Measurements from ENCODE around the gene LARP6.
"Not testable (repeated sequence)": the region's sequence is repeated elsewhere in the genome, so short reads cannot be mapped to it uniquely, and the experiment has no call there.

The LARP6 gene

DNA sequence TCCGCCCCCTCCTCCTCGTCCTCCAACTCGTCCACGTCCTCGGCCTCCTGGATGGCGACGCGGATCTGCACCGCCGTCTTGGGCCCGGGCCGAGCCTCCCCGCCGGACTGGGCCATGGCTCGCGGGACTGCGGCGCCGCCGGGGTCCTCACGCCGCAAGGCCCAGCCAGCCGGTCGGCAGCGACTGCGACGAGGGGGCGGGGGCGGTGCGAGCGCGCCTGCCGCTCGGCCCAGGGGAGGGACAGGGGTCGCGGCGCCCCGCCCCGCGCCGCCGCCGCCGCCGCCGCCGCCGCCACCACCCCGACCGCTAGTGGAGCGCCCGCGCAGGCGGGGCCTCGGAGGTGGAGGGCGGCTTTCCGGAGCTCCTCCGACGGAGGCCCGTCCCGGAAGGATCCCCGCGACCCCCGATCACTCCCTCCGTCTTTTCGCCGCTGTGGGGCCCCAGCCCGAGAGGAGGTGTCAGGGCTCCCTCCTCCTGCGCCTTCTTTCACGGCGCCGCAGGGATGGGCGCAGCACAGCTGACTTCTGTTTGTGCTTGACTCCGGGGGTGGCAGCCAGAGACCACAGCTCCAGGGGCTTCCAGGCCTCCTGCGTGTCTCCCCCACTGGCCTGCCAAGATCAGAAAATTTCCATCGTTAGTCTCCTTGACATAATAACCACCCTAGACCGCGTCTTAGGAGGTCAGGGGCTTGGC is at the start of gene LARP6:
Gene LARP6 (minus strand): TSS at position 185 of the 693 bp plus-strand sequence. CDS start 69 bp downstream, at position 116.
- in situ Hi-C loops (cut with HindIII; ENCODE audit: low sequenced_read_pairs) = no loop called here

DNA sequence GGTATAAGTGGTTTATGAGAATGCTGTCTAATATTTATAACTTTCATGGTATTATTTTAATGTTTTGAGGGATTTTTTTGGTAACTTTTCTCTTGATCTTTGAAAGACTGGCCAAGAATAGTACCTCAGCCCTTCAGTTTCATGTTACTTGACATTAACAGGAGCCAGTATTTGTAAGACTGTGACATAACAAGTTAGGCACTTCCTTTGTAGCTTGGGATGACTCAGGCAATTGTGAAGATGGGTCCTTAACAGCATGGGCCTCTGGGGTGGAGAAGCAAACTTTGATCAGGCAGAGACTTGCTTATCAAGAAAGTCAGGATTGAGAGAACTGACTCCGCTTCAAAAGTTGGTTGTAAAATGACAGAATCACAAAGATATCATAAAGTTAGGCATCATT is 48.1 kb upstream of the LARP6 start:
- in situ Hi-C loops (cut with HindIII; ENCODE audit: low sequenced_read_pairs) = no loop called here

DNA sequence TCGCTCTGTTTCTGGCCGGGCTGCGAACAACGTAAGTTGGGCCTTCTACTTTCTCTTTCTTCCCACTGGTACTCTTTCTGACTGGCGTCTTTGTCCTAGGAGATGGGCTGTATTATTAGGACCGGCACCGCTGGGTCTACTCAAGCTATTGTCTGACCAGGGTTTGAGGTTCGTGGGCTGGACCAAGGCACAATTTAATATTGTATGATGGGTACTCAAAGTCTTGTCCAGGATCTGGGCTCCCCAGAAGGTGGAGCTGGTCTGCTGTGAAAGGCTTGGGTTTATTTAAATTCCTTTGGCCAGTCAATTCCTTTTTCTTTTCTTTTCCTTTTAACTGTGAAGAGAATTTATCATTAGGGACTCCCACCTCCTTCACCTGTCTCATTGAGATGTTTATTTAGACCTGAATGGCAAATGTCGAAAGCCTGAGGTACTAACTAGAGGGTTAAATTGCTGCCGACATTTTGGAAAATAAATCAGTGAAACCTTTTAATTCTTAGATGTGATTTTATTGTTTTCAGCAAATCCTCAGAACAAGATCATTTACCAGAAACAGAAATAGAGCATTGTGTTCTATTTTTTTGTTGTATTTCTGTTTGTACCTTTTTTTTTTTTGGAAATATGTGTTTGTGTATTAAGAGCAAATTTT is 39.1 kb upstream of the LARP6 start:
- in situ Hi-C loops (cut with HindIII; ENCODE audit: low sequenced_read_pairs) = no loop called here

DNA sequence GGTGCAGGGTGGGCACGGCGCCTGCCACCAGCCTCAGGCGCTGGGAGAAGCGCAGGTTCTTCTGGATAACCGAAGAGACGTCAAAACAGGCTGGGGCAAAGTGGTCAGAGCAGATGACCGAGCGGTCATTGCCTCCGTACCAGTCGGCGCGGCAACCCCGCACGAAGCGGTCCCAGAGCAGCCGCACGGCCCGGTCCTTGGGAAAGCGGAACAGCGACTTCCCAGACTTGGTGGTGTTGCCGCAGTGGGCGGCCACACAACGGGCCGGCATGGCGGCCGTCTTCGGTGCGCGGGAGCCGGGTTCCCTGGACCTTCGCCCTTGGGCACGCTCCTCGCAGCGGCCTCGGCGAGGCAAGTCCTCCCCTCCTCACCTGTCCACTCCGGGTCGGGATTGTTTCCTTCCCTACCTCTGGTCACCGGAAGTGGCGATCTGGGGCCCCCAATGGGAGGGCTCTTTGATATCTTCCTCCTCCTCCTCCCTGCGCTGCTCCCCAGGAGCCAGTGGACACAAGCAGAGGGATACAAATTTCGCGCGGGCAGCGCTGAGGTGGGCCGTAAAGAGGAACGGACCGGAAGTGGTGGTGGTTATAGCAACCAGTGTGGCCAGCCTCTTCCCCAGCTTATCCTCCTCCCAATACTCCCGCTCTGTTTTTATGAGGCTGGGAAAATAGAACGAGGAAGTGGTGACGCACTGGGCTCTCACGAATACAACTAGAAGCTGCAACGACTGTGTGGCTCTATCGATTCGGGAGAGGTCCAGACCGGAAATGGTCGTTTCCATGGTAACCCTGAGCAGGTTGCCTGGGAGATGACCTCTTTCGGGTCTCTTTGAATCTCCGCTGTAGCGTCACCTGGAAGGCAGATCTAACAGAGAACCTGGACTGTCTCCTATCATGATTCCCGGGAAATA is 38.3 kb upstream of the LARP6 start, which contains the start of the genes LRRC49 and THAP10:
Gene LRRC49 (plus strand): TSS at position 825 of the 910 bp plus-strand sequence. CDS start 69 bp downstream, at position 894.
Gene THAP10 (minus strand): TSS at position 432 of the 910 bp plus-strand sequence. CDS start 161 bp downstream, at position 271.
- in situ Hi-C loops (cut with HindIII; ENCODE audit: low sequenced_read_pairs) = no loop called here

DNA sequence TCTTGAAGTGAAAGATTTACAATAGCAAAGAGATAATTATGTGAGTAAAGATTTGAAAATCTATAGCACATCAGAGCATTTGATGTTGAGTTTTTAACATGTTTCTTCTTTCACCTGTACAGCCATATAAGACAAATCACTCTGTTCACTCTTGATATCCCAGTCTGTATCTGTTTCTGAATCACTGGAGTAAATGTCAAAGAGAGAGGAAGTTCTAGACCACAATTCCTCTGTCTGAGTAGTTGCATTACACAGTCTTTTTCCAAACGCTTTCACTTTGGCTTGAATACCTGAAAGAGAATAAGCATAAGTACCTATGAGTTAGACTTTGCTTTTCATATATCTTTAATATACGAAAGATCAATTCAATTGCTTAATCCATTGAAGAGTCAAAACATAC is 28.4 kb upstream of the LARP6 start:
- in situ Hi-C loops (cut with HindIII; ENCODE audit: low sequenced_read_pairs) = no loop called here

DNA sequence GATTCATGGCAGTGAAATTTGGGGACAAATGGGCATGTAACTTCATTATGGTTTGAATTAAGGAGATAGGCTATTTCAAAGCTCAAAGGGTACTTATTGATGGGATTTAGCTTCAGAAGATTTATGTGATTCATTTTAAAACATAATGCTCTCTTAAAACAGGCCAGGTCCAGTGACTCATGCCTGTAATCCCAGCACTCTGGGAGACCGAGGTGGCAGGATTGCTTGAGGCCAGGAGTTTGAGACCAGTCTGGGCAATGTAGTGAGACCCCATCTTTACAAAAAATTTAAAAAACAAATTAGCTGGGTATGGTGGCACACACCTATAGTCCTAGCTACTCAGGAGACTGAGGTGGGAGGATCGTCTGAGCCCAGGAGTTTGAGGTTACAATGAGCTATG is 26.8 kb upstream of the LARP6 start:
- in situ Hi-C loops (cut with HindIII; ENCODE audit: low sequenced_read_pairs) = no loop called here

DNA sequence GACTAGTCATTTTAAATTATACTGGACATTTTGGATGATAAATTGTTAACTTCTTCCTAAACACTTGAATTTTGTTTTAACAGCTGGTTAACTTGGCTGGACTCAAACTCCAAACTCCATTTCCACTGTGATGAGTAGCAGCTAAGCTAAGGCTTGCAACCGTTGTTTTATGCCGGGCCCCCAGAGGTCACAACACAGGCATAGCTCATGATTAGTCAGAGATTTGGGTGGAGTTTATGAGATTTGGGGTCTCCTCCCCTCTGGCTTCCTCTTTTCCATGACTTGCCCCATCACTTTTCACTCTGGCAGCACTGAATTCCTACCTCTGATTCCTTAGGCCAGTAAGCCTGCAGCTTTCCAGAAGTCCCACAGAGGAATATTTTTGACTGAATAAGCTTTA is 25.4 kb upstream of the LARP6 start:
- in situ Hi-C loops (cut with HindIII; ENCODE audit: low sequenced_read_pairs) = no loop called here

DNA sequence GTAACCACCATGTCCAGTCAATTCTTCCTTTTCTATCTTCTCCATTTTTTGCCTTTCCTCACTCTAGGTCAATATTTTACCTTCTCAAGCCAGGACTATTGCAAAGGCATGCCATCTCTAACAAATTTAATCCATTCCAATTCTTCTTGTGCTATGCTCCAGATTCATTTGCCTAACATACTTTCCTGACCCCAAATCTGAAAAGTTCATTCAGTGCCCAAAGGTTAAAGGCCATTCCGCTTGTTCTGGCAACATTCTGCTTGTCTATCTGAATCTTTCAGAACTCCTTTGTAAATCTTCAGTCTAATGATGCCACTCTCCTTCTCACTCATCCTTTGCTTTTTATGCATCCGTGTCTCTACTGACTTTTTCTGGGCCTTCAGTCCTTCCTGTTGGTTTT is 22.7 kb upstream of the LARP6 start:
- in situ Hi-C loops (cut with HindIII; ENCODE audit: low sequenced_read_pairs) = no loop called here

DNA sequence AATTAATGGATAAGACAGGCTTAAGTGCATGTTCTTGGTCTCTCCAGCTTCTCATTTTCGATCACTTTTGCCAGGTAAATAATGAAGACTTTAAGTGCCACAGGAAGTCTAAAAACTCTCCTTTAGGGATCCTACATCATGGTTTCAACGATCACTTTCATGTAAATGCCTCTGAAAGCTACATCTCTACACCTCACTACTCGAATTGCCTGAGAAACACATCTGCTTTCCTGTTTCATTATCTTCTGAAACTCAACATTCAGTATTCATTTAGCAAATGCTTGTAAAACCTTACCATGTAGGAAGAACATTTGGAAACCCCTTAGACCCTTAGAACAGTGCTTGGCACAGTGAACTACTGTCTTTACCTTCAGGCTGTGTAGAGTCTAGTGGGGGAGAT is 22.1 kb upstream of the LARP6 start:
- in situ Hi-C loops (cut with HindIII; ENCODE audit: low sequenced_read_pairs) = no loop called here

DNA sequence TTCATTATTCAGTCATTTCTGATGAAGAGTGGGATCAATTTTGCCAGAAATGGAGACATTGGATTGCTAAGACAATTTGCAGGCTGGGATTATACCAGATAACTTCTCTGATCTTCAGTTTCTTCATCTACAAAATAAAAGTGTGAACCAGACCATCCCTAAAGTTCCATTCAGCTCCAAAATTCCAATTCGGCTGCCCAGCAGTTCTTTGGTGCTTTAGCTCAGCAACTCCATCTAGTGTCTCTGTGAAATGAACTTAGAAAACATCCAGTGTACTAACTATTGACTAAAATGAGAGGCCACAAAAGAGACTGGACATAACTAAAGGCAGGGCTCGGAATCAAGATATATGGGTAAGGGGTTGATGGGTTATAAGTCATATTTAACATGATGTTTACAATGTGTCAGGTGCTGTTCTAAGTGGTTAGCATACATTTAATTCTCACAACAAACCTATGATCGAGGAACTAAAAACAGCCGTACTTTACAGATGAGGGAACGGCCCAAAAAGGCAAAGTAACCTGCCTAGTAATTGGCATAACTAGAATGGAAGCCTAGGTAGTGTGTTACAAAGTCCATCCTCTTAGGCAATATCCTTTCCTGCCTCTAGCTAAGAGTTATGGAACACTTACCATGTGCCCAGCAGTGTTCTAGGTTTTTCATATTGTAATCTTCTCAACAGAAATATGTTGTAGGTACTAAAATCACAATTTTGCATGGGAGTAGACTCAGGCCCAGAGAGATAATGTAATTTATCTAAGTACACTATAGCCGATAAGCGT is 21.2 kb upstream of the LARP6 start:
- in situ Hi-C loops (cut with HindIII; ENCODE audit: low sequenced_read_pairs) = no loop called here

DNA sequence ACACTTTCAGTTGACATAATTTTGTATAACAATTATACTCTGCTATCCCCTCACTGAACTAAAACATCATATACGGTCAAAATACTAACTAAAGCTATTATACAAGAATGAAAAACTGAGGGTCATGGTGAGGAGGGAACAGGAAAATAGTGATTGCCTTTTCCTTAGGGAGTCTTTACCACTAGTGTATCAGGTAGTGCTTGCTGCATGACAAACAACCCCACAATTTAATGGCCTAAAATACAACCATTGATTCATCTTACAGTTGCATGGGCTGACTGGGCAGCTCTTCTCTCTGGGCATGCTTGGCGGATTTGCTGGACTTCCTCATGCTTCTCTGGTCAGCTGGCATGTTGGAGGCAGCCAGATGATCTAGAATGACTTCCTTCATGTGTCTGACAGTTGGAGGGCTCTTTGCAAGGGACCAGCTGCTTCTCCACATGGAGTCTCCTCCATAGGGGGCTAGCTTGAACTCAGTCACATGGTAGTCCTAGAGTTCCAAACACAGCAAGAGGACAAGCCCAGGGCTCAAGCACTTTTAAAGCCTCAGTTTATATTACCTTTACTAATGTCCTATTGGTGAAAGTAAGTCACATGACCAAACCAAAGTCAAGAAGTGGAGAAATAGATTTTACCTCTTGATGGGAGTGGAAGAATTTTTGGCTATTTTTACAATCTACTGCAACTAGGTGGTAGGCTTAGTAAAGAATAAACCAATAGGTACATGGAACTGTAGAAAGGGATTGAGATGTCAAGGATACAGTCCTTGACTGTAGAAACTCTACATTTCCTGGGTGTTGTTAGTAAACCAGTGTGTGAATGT is 19.5 kb upstream of the LARP6 start:
- in situ Hi-C loops (cut with HindIII; ENCODE audit: low sequenced_read_pairs) = no loop called here

DNA sequence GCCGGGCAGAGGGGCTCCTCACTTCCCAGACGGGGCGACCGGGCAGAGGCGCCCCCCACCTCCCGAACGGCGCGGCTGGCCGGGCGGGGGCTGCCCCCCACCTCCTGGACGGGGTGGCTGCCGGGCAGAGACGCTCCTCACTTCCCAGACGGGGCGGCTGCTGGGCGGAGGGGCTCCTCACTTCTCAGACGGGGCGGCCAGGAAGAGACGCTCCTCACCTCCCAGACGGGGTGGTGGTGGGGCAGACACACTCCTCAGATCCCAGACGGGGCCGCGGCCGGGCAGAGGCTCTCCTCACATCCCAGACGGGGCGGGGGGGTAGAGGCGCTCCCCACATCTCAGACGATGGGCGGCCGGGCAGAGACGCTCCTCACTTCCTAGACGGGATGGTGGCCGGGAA is 17.5 kb upstream of the LARP6 start:
- in situ Hi-C loops (cut with HindIII; ENCODE audit: low sequenced_read_pairs) = not testable (repeated sequence)

DNA sequence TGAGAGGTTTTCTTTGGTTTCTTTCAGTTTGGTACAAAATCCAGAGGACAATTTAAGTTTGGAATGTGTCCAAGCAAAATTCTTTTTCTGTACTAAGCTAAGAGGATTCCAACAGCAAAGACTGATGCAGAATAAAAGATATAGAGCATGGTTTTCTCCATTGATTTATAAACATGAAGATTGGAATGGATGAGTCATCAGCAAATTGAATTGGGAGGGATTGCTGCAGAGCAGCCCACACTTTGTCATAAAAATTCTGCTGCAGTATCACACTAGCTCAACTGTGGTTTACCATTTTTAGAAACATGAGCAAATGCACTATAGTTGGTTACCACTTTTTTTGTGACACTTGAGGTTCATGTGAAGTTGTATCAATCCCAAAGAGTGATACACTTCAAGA is 16.1 kb upstream of the LARP6 start:
- in situ Hi-C loops (cut with HindIII; ENCODE audit: low sequenced_read_pairs) = no loop called here

DNA sequence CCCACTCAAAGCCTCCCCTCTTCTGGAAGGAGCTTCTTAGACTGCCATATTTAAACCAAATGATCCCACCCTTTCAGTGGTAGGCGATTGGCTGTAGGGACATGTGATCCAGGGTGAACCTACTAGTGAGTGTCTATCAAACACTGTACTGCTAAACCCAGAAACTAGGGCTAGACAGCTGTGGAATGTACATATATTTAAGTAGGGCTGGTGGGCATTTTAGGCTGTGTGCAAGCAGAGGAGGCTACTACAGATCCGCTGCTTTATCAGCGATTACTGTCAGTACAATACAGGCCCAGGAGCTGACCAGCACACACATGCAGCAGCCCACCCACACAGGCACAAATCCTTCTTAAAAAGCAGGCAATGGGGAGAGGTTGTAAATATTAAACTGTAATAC is 15.4 kb upstream of the LARP6 start:
- in situ Hi-C loops (cut with HindIII; ENCODE audit: low sequenced_read_pairs) = no loop called here

DNA sequence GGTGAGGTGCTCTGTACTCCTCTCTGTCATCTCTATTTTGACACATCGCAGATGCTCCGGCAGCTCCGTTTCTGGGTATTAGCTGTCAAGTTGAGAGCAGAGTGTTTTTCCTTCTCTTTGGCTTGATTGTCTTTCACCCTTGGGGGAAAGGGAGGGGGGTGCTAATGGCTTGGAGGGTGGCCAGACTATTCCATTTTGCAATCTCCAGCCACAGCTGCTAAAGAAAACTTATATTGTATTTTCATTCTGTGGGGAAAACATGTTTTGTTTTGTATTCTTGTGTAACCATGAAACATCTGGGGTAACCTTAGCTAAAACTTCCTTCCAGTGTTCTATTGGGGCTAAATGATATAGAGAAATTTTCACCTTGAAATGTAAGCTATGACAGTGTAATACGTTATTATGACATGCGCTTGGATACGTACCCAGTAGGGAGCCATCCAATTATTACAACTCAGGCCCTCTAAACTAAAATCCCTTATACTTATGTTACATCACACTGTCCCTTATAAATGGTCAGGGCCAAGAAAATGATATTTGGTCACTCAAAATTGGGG is 14.0 kb upstream of the LARP6 start:
- in situ Hi-C loops (cut with HindIII; ENCODE audit: low sequenced_read_pairs) = no loop called here

DNA sequence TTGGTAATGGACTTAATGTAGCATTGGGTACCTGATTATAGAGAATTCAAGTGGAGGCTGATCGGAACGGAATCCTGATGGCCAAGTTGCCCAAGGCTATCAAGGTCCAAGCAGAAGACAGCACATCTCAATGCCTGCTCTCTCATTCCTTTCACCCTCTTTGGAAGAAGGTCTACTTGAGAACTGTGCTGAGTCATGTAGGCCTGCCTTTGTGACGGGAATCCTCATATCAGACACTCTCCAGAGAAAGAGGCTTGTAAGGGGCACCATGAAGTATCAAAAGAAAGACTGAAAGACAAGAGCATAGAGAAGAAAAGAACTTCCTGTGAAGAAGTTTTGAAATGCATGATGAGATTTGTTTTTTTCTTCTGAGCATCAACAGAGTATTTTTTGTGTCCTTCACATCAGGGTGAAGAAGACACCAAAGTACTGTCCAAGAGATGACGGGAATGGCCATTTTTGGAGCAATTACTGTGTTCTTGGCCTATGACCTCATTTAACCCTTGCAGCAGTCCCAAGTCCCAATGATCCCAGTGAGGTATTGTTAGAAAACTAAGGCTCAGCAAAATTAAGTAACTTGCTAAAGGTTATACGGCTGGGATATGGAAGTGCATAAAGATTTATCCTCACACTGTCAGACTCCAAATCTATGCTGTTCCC is 13.2 kb upstream of the LARP6 start:
- in situ Hi-C loops (cut with HindIII; ENCODE audit: low sequenced_read_pairs) = no loop called here

DNA sequence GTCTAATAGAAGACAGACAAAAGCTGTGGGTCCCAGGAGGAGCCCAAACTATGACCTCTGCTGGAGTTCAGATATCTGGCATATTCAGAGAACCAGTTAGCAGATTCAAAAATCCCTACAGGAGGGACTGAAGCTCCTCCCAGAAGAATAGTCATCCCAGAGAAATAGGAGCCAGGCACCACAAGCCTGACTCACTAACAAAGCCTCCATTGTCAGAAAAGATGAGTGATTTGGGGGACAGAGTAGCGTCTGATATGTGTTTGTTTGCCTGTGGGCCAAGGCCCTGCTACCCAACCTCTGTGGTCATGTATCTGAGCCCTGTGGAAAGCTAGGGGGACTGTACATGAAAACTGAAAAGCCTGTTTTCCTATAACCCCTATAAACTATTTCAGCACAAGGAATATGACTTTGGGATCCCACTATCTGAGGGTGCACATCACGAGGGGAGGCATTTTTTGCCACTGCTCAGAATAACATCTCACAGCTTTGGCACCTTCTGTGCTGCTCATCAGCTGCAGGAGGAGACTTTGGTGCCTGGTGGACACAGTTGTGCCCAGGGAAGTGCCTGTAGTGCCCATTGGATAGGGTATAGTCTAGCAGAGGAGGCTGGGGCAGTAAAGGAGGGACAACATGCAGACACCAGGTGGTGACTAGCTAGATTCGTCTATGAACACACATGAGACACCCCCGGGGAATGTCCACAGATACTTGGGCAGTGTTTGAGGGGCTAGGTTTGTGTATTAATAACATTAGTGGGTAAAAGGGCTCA is 9.7 kb upstream of the LARP6 start:
- in situ Hi-C loops (cut with HindIII; ENCODE audit: low sequenced_read_pairs) = no loop called here

DNA sequence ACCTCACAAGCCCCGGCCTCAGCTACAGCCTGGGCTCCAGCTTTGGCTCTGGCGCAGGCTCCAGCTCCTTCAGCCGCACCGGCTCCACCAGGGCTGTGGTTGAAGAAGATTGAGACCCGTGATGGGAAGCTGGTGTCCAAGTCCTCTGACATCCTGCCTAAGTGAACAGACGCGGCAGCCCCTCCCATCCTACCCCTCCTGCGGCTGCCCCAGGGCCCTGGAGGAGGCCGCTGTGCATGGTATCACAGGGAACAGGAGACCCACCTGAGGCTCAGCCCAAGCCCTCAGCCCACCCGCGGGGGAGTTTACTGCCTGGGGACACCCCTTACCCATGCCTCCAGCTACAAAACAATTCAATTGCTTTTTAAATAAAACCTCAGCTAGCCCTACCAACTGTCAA is 6.0 kb upstream of the LARP6 start:
- in situ Hi-C loops (cut with HindIII; ENCODE audit: low sequenced_read_pairs) = no loop called here

Data from endothelial cell of hepatic sinusoid (primary cell).